Neural cell (in vitro differentiated cells): ENCODE measurements around the gene SZT2. TPM values are rescaled to one million over a fixed set of nuclear protein-coding genes. Genes with fewer than 3 reads are reported as not detected.

Experiments
- H2AFZ ChIP-seq: fragments of 200-600, 300-800 bp; sonication (generic), shearing (Covaris generic); 2 replicates; pipeline ENCODE4 v1.6.0; 2014; ENCODE audit warnings: low read depth, mild to moderate bottlenecking, antibody characterized with exemption, low read length, moderate library complexity
- H3F3A ChIP-seq: fragments of 200-600 bp; shearing (Covaris generic); 2 replicates; pipeline ENCODE4 v1.6.1; 2016; ENCODE audit warnings: mild to moderate bottlenecking, moderate library complexity, mixed read lengths, antibody characterized with exemption, low read length; ENCODE audit not compliant: insufficient read depth, poor library complexity, severe bottlenecking
- H3K27ac ChIP-seq: fragments of 200-600, 300-800 bp; sonication (generic), shearing (Covaris generic); 2 replicates; pipeline ENCODE4 v1.5.1; 2014; ENCODE audit warnings: mild to moderate bottlenecking, low read length, moderate library complexity
- H3K27me3 ChIP-seq: fragments of 300-800, 200-600 bp; sonication (generic), shearing (Covaris generic); 2 replicates; pipeline ENCODE4 v1.6.0; 2014; ENCODE audit warnings: mild to moderate bottlenecking, low read depth, low read length, moderate library complexity; ENCODE audit not compliant: insufficient read depth
- H3K36me3 ChIP-seq: fragments of 300-800, 200-600 bp; sonication (generic), shearing (Covaris generic); 2 replicates; pipeline ENCODE4 v1.5.1; 2014; ENCODE audit warnings: mild to moderate bottlenecking, antibody characterized with exemption, low read length, moderate library complexity; ENCODE audit not compliant: insufficient read depth
- H3K4me2 ChIP-seq: fragments of 300-800, 200-600 bp; sonication (generic), shearing (Covaris generic); 2 replicates; pipeline ENCODE4 v1.6.0; 2014; ENCODE audit warnings: mild to moderate bottlenecking, low read length
- H3K4me3 ChIP-seq: fragments of 300-800, 200-600 bp; sonication (generic), shearing (Covaris generic); 2 replicates; pipeline ENCODE4 v1.5.1; 2014; ENCODE audit warnings: mild to moderate bottlenecking, low read length, moderate library complexity
- H3K79me2 ChIP-seq: fragments of 200-600 bp; shearing (Covaris generic); replicated peaks from 2 replicates; pipeline ENCODE4 v1.6.0; 2014; ENCODE audit warnings: mild to moderate bottlenecking, low read length, moderate library complexity; ENCODE audit not compliant: insufficient read depth
- H3K9ac ChIP-seq: fragments of 300-800, 200-600 bp; sonication (generic), shearing (Covaris generic); 2 replicates; pipeline ENCODE4 v1.6.1; 2016; ENCODE audit warnings: mild to moderate bottlenecking, low read length, mixed read lengths
- H3K9me2 ChIP-seq: fragments of 200-600 bp; shearing (Covaris generic); 2 replicates; pipeline ENCODE4 v1.6.1; 2016; ENCODE audit warnings: mild to moderate bottlenecking, low read length, mixed read lengths; ENCODE audit not compliant: insufficient read depth
- H3K9me3 ChIP-seq: fragments of 200-600, 300-800 bp; sonication (generic), shearing (Covaris generic); 2 replicates; pipeline ENCODE4 v1.6.1; 2016; ENCODE audit warnings: mild to moderate bottlenecking, mixed run types, low read length, moderate library complexity, mixed read lengths
- H4K20me1 ChIP-seq: fragments of 200-600 bp; shearing (Covaris generic); 2 replicates; pipeline ENCODE4 v1.6.1; 2016; ENCODE audit warnings: mild to moderate bottlenecking, mixed run types; ENCODE audit not compliant: insufficient read depth
- CTCF ChIP-seq: fragments of 450-650 bp; IDR thresholded peaks from 2 replicates; pipeline ENCODE4 v1.5.1; 2014; ENCODE audit warnings: antibody characterized with exemption, mild to moderate bottlenecking, moderate library complexity; ENCODE audit not compliant: poor library complexity, severe bottlenecking
- EP300 ChIP-seq: fragments of 450-650 bp; conservative IDR thresholded peaks from 2 replicates; pipeline ENCODE4 v1.6.1; 2014; ENCODE audit warnings: antibody characterized with exemption, mild to moderate bottlenecking, moderate library complexity; ENCODE audit not compliant: poor library complexity, severe bottlenecking
- EZH2 ChIP-seq: fragments of 200-600, 300-800 bp; shearing (Covaris generic), sonication (generic); IDR thresholded peaks from 2 replicates; pipeline ENCODE4 v1.6.1; 2014; ENCODE audit warnings: antibody characterized with exemption, low read length, borderline replicate concordance, mild to moderate bottlenecking; ENCODE audit not compliant: insufficient read depth, poor library complexity, severe bottlenecking
- MXI1 ChIP-seq: fragments of 450-650 bp; conservative IDR thresholded peaks from 2 replicates; pipeline ENCODE4 v1.6.1; 2014; ENCODE audit warnings: antibody characterized with exemption, mild to moderate bottlenecking; ENCODE audit not compliant: poor library complexity, severe bottlenecking
- POLR2AphosphoS5 ChIP-seq: IDR thresholded peaks from 2 replicates; pipeline ENCODE4 v1.6.1; 2012
- RAD21 ChIP-seq: fragments of 450-650 bp; conservative IDR thresholded peaks from 2 replicates; pipeline ENCODE4 v1.6.1; 2014; ENCODE audit warnings: antibody characterized with exemption, mild to moderate bottlenecking, moderate library complexity
- SMC3 ChIP-seq: fragments of 450-650 bp; conservative IDR thresholded peaks from 2 replicates; pipeline ENCODE4 v1.6.1; 2014; ENCODE audit warnings: antibody characterized with exemption, mild to moderate bottlenecking, moderate library complexity; ENCODE audit not compliant: poor library complexity
- TAF1 ChIP-seq: IDR thresholded peaks from 2 replicates; pipeline ENCODE4 v1.6.1; 2012; ENCODE audit warnings: low read depth
- polyA plus RNA-seq: library from polyadenylated mRNA; depleted of rRNA; stranded (reverse); fragments of >200 nt; gene quantifications from 2 replicates; pipeline ENCODE4 v1.2.3, GENCODE V29; 2014
- TF ChIP-seq, protein P1 (sequence below): IDR thresholded peaks from 2 replicates; pipeline ENCODE4 v1.6.1; 2012; ENCODE audit warnings: borderline replicate concordance

Gene SZT2
- polyA plus RNA-seq, 1 donor from 2014 or later = 6.6 TPM

DNA sequence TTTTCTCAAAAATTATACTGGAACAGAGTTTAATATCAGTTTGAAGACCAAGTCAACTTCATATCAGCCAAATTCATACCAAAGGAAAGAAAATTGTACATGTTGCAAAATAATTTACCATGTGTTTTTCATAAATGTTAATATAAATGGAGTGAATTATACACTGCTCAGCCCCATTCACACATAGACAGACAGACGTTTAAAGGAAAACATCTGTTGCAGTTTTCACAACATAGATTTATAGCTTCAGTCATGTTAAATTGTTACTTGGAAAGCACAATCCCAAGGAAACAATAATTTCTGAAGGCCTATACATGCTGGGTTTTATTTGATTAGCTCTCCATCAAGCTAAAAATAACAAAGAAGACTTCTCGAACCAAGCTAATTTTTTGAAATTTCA is 91.8 kb downstream of the SZT2 start:
- H3K79me2 ChIP-seq = no peaks in the 10 kb centered on the region
- H3K4me2 ChIP-seq = no peak overlapping the region
- H3K27me3 ChIP-seq = no peaks in the 10 kb centered on the region
- no peaks in the 10 kb centered on the region for H4K20me1 ChIP-seq
- no peak for TF ChIP-seq RAD21
- TF ChIP-seq, protein P1, sequence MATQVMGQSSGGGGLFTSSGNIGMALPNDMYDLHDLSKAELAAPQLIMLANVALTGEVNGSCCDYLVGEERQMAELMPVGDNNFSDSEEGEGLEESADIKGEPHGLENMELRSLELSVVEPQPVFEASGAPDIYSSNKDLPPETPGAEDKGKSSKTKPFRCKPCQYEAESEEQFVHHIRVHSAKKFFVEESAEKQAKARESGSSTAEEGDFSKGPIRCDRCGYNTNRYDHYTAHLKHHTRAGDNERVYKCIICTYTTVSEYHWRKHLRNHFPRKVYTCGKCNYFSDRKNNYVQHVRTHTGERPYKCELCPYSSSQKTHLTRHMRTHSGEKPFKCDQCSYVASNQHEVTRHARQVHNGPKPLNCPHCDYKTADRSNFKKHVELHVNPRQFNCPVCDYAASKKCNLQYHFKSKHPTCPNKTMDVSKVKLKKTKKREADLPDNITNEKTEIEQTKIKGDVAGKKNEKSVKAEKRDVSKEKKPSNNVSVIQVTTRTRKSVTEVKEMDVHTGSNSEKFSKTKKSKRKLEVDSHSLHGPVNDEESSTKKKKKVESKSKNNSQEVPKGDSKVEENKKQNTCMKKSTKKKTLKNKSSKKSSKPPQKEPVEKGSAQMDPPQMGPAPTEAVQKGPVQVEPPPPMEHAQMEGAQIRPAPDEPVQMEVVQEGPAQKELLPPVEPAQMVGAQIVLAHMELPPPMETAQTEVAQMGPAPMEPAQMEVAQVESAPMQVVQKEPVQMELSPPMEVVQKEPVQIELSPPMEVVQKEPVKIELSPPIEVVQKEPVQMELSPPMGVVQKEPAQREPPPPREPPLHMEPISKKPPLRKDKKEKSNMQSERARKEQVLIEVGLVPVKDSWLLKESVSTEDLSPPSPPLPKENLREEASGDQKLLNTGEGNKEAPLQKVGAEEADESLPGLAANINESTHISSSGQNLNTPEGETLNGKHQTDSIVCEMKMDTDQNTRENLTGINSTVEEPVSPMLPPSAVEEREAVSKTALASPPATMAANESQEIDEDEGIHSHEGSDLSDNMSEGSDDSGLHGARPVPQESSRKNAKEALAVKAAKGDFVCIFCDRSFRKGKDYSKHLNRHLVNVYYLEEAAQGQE = no peak
- no peak for TF ChIP-seq TAF1
- TF ChIP-seq EZH2 = no peak
- no peak for TF ChIP-seq CTCF
- no peak for TF ChIP-seq SMC3
- no peak for TF ChIP-seq EP300
- no peak for TF ChIP-seq MXI1
- TF ChIP-seq POLR2AphosphoS5 = no peak
- H3K27ac ChIP-seq = no peak overlapping the region
- H3K9ac ChIP-seq = no peak overlapping the region
- H3K9me3 ChIP-seq = no peaks in the 10 kb centered on the region
- no peaks in the 10 kb centered on the region for H3K9me2 ChIP-seq
- H3K36me3 ChIP-seq = no peaks in the 10 kb centered on the region
- H3F3A ChIP-seq = no peaks in the 10 kb centered on the region
- H3K4me3 ChIP-seq = no peak overlapping the region
- H2AFZ ChIP-seq = no peak overlapping the region

- H3K9me2 ChIP-seq = no peaks in the 10 kb centered on the region
- no peak overlapping the region for H3K4me2 ChIP-seq
- H3K4me3 ChIP-seq = no peak overlapping the region
- no peaks in the 10 kb centered on the region for H3K9me3 ChIP-seq
- no peaks in the 10 kb centered on the region for H3K27me3 ChIP-seq
- H3K27ac ChIP-seq = no peak overlapping the region
- H3K79me2 ChIP-seq = no peaks in the 10 kb centered on the region
- no peaks in the 10 kb centered on the region for H4K20me1 ChIP-seq
- H3K36me3 ChIP-seq = no peaks in the 10 kb centered on the region
- H2AFZ ChIP-seq = no peak overlapping the region
- no peaks in the 10 kb centered on the region for H3F3A ChIP-seq
- H3K9ac ChIP-seq = no peak overlapping the region
- TF ChIP-seq, protein P1 = no peak
- TF ChIP-seq CTCF (no peak), MXI1 (no peak), TAF1 (no peak), EP300 (no peak), POLR2AphosphoS5 (no peak), RAD21 (no peak)
These were observed 92.5 kb downstream of the SZT2 start for GRCh38 chr1:43482215-43482614.
